ENCODE results near the gene CUBN. TPM values are rescaled to one million over a fixed set of nuclear protein-coding genes. Genes with fewer than 3 reads are reported as not detected.

Gene CUBN
- total and polyA plus RNA-seq, 7 donors: 0.25 to 2.4 (median 1.1) TPM; not detected in 2

DNA sequence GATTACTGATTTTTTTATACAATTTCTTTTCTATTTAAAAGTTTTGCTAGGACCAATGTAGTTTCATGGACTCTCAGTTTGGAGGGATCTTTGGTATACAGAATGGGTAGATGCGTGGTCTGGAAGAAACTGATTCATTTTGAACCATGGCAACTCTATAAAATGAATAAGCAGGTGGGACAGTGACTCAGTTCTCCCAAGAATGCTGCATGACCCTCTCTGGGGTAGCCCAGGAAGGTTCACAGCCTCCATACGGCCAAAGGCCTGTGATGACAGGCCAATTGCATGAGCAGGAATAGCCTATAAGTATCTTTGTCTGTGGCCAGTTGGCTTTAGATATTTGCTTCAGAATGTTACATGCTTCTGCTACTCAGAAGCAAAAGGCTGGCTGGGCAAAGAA is 199.1 kb downstream of the CUBN start:
- Histone ChIP-seq H3K4me1 (no peaks in the 10 kb centered on the region), H3K27ac (no peak overlapping the region), H3K4me3 (no peak overlapping the region), H3K9me3 (no peaks in the 10 kb centered on the region), H3K36me3 (no peaks in the 10 kb centered on the region), H3K27me3 (no peaks in the 10 kb centered on the region)
- DNase-seq: no peak
- TF ChIP-seq POLR2AphosphoS5 (IDR thresholded peaks at IDR 0.05): no peak
- no peak for TF ChIP-seq POLR2A (IDR thresholded peaks at IDR 0.05)
- TF ChIP-seq EP300 (IDR thresholded peaks at IDR 0.05): no peak
- TF ChIP-seq CTCF (IDR thresholded peaks at IDR 0.05): no peak
- intact Hi-C loops (cut with DNase I): no loop called here
- 89 to 93% methylated on average over 2 of the region's 2 CpGs for WGBS, 2 donors

DNA sequence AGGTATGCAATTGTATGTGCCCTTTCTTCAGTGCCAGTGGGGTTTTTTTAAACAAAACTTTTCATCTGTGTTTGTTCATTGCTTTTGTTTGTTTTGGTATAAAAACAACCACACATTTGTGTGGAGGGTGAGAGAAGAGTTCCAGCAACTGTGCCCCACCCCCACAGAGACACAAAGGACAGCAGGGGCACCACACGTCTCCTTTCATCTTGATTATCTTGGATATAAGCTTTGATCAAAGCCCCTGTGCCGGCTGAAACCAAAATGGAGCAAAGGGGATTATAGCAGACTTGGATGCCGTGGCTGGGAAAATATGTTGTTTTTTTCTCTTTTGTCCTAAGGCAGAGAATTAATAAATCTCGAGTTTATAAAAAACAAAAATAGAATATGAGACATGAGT is 200.5 kb downstream of the CUBN start:
- H3K27me3 ChIP-seq: no peaks in the 10 kb centered on the region
- WGBS, 2 donors: 79 to 82% methylated on average over 4 of the region's 4 CpGs
- intact Hi-C loops (cut with DNase I): no loop called here
- H3K4me1 ChIP-seq: no peaks in the 10 kb centered on the region
- no peak for DNase-seq
- no peaks in the 10 kb centered on the region for H3K9me3 ChIP-seq
- H3K4me3 ChIP-seq: no peak overlapping the region
- TF ChIP-seq POLR2AphosphoS5 (IDR thresholded peaks at IDR 0.05) (no peak), POLR2A (IDR thresholded peaks at IDR 0.05) (no peak), EP300 (IDR thresholded peaks at IDR 0.05) (no peak), CTCF (IDR thresholded peaks at IDR 0.05) (no peak)
- H3K36me3 ChIP-seq: no peaks in the 10 kb centered on the region
- H3K27ac ChIP-seq: no peak overlapping the region

- 76 to 93% methylated on average over 4 of the region's 4 CpGs for WGBS, 2 donors
Observed at GRCh38 chr10:16927546-16927945, 202.1 kb downstream of the CUBN start.

DNA sequence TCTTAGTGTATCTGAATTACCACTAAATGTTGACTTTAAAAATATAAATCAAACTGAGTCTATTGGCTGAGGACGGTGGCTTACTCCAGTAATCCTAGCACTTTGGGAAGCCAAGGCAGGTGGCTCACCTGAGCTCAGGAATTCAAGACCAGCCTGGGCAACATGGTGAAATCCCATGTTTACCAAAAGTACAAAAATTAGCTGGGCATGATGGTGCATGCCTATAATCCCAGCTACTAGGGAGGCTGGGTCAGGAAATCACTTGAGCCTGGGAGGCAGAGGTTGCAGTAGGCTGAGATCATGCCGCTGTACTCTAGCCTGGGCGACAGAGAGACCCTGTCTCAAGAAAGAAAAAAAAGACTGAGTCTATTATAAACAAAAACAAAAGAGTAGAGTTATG is 205.9 kb downstream of the CUBN start:
- TF ChIP-seq EP300 (IDR thresholded peaks at IDR 0.05) (no peak), CTCF (IDR thresholded peaks at IDR 0.05) (no peak), POLR2A (IDR thresholded peaks at IDR 0.05) (no peak), POLR2AphosphoS5 (IDR thresholded peaks at IDR 0.05) (no peak)
- DNase-seq: no peak
- Histone ChIP-seq H3K4me1 (no peaks in the 10 kb centered on the region), H3K27me3 (no peaks in the 10 kb centered on the region), H3K9me3 (no peaks in the 10 kb centered on the region), H3K4me3 (no peak overlapping the region), H3K36me3 (no peaks in the 10 kb centered on the region), H3K27ac (no peak overlapping the region)
- 92% methylated on average over 3 of the region's 3 CpGs for WGBS, 2 donors
- intact Hi-C loops (cut with DNase I): no loop called here

More at GRCh38 chr10:16927546-16927945, 202.1 kb downstream of the CUBN start:
- no peak for DNase-seq
- Histone ChIP-seq H3K27ac (no peak overlapping the region), H3K27me3 (no peaks in the 10 kb centered on the region), H3K4me1 (no peaks in the 10 kb centered on the region), H3K36me3 (no peaks in the 10 kb centered on the region), H3K9me3 (no peaks in the 10 kb centered on the region), H3K4me3 (no peak overlapping the region)
- intact Hi-C loops (cut with DNase I): no loop called here
- TF ChIP-seq CTCF (IDR thresholded peaks at IDR 0.05) (no peak), EP300 (IDR thresholded peaks at IDR 0.05) (no peak), POLR2A (IDR thresholded peaks at IDR 0.05) (no peak), POLR2AphosphoS5 (IDR thresholded peaks at IDR 0.05) (no peak)

DNA sequence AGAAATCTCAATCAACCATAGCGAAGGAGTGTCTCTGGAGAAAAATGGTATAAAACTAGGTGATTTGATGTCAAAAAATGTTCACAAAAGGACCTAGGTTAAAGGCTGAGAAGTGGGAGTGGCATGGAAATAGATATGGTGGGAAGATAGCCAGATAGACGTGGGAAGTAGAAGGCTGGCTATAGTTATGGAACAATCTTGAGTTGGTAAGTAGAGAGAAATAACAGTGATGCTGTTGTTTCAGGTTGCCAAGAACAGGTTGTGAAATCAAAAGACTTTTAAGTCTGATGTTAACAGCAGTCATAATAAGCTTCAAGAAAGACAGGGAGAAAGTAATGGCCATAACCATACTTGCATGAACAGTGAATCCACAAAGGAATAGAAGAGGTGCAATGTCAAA is 206.3 kb downstream of the CUBN start:
- intact Hi-C loops (cut with DNase I): no loop called here
- TF ChIP-seq POLR2AphosphoS5 (IDR thresholded peaks at IDR 0.05): no peak
- TF ChIP-seq EP300 (IDR thresholded peaks at IDR 0.05): no peak
- TF ChIP-seq POLR2A (IDR thresholded peaks at IDR 0.05): no peak
- no peak for TF ChIP-seq CTCF (IDR thresholded peaks at IDR 0.05)

More for the DNA sequence above, 206.3 kb downstream of the CUBN start:
- Histone ChIP-seq H3K27me3 (no peaks in the 10 kb centered on the region), H3K27ac (no peak overlapping the region), H3K4me3 (no peak overlapping the region), H3K9me3 (no peaks in the 10 kb centered on the region), H3K4me1 (no peaks in the 10 kb centered on the region), H3K36me3 (no peaks in the 10 kb centered on the region)
- no peak for DNase-seq
- 47 to 66% methylated on average over 2 of the region's 2 CpGs for WGBS, 2 donors
